B cell (primary cell): ENCODE data around the gene WWTR1. TPM values are rescaled to one million over a fixed set of nuclear protein-coding genes. Genes with fewer than 3 reads are reported as not detected.

ENCODE experiments used
- ATAC-seq: fragments of 200-7000 bp; cut with Tn5 transposase; one replicate; pipeline ENCODE4 v1.10.0; 2021; ENCODE audit warnings: low read depth, mild to moderate bottlenecking, moderate number of reproducible peaks, moderate library complexity
- CTCF ChIA-PET: fragments of 350-600 bp; sonication (Branson Sonifier 250); formaldehyde crosslinking; loops from one replicate; lab custom pipeline; 2021; ENCODE audit warnings: antibody characterized with exemption, inconsistent platforms; lab: Charles Lee
- POLR2A ChIA-PET: fragments of 350-600 bp; sonication (Branson Sonifier 250); formaldehyde crosslinking; loops from one replicate; lab custom pipeline; 2021; ENCODE audit warnings: antibody characterized with exemption; lab: Charles Lee
- DNase-seq: peaks from one replicate; pipeline ENCODE4 v3.0.0; 2013
- H2AFZ ChIP-seq: 2 replicates; pipeline ENCODE4 v1.6.1; 2012; ENCODE audit warnings: mild to moderate bottlenecking, low read depth, low read length; ENCODE audit not compliant: insufficient read depth, poor library complexity, severe bottlenecking
- H3K27ac ChIP-seq, 2 donors: 1 replicate in 1 of 2; 2 replicates in 1 of 2; pipeline ENCODE4 v1.5.1; 2012 to 2013; ENCODE audit warnings: low read length in 2 of 2, mild to moderate bottlenecking in 2 of 2, moderate library complexity in 1 of 2
- H3K27me3 ChIP-seq, 4 experiments: fragments of 200-600 bp in 1 of 4; sonication (generic) in 1 of 4; replicated peaks in 1 of 4; 1 replicate in 2 of 4; 2 replicates in 2 of 4; pipeline versions ENCODE4 v1.6.1 to v1.7.0; 2013 to 2016; ENCODE audit warnings: low read length in 3 of 4, mild to moderate bottlenecking in 2 of 4, mixed read lengths in 1 of 4, moderate library complexity in 1 of 4; ENCODE audit not compliant: insufficient read depth in 4 of 4, control insufficient read depth in 3 of 4; ENCODE audit errors: control extremely low read depth in 1 of 4
- H3K36me3 ChIP-seq, 2 experiments: replicated peaks in 1 of 2; 1 replicate in 1 of 2; 2 replicates in 1 of 2; pipeline versions ENCODE4 v1.6.1 to v1.7.1; 2013; ENCODE audit warnings: low read length in 1 of 2; ENCODE audit not compliant: insufficient read depth in 2 of 2, control insufficient read depth in 1 of 2; ENCODE audit errors: control extremely low read depth in 1 of 2, extremely low read depth in 1 of 2
- H3K4me1 ChIP-seq, 2 donors: fragments of 200-600 bp in 1 of 2; sonication (generic) in 1 of 2; 1 replicate in 1 of 2; 2 replicates in 1 of 2; pipeline versions ENCODE4 v1.5.1 to v1.6.1; 2013 to 2017; ENCODE audit warnings: low read length in 2 of 2; ENCODE audit not compliant: control insufficient read depth in 2 of 2, insufficient read depth in 2 of 2
- H3K4me2 ChIP-seq: replicated peaks from 2 replicates; pipeline ENCODE3; 2012; ENCODE audit warnings: mild to moderate bottlenecking, low read depth, low read length; ENCODE audit not compliant: poor library complexity, severe bottlenecking
- H3K4me3 ChIP-seq, 5 experiments: fragments of 200-600 bp in 1 of 5; sonication (generic) in 1 of 5; 1 replicate in 3 of 5; 2 replicates in 2 of 5; pipeline versions ENCODE4 v1.5.1 to v1.7.0; 2011 to 2016; ENCODE audit warnings: low read length in 4 of 5, mild to moderate bottlenecking in 4 of 5, low read depth in 2 of 5, control low read depth in 1 of 5, moderate library complexity in 1 of 5; ENCODE audit not compliant: insufficient read depth in 1 of 5; ENCODE audit errors: control extremely low read depth in 1 of 5, extremely low read depth in 1 of 5
- H3K79me2 ChIP-seq: fragments of 200-600 bp; sonication (generic); one replicate; pipeline ENCODE4 v1.6.0; 2016; ENCODE audit warnings: low read length; ENCODE audit not compliant: control insufficient read depth, insufficient read depth
- H3K9ac ChIP-seq: fragments of 200-600 bp; sonication (generic); 2 replicates; pipeline ENCODE4 v1.6.1; 2017; ENCODE audit warnings: mild to moderate bottlenecking, low read length, moderate library complexity
- H3K9me3 ChIP-seq, 3 donors: one replicate each; pipeline versions ENCODE4 v1.6.1 to v1.7.1; 2013; ENCODE audit warnings: low read length in 2 of 3; ENCODE audit not compliant: control insufficient read depth in 2 of 3, insufficient read depth in 1 of 3; ENCODE audit errors: control extremely low read depth in 1 of 3
- H4K20me1 ChIP-seq: 2 replicates; pipeline ENCODE4 v1.6.0; 2012; ENCODE audit warnings: mild to moderate bottlenecking, low read length; ENCODE audit not compliant: insufficient read depth, control insufficient read depth, poor library complexity, severe bottlenecking
- H3K27ac Mint-ChIP-seq: one replicate; pipeline ENCODE4 v1.8.0; 2021; ENCODE audit warnings: mixed read lengths
- H3K27me3 Mint-ChIP-seq: one replicate; pipeline ENCODE4 v1.8.0; 2021; ENCODE audit warnings: mixed read lengths
- H3K4me1 Mint-ChIP-seq: one replicate; pipeline ENCODE4 v1.8.0; 2021; ENCODE audit warnings: mixed read lengths
- H3K4me3 Mint-ChIP-seq: one replicate; pipeline ENCODE4 v1.8.0; 2021; ENCODE audit warnings: mixed read lengths
- H3K9me3 Mint-ChIP-seq: one replicate; pipeline ENCODE4 v1.8.0; 2022; ENCODE audit warnings: mixed read lengths; ENCODE audit not compliant: insufficient read depth
- CTCF ChIP-seq: fragments of 200-600 bp; IDR thresholded peaks from one replicate; pipeline ENCODE4 v1.8.0; 2022; ENCODE audit warnings: antibody characterized with exemption, mild to moderate bottlenecking
- EZH2 ChIP-seq: IDR thresholded peaks from 2 replicates; pipeline ENCODE4 v1.6.1; 2012; ENCODE audit warnings: borderline replicate concordance, low read depth, mild to moderate bottlenecking, moderate library complexity, low read length; ENCODE audit not compliant: insufficient read depth, poor library complexity, severe bottlenecking
- WGBS: methylation state at CpG from one replicate; pipeline ENCODE4 v1.1.5; 2013; ENCODE audit warnings: missing lambda C conversion rate; ENCODE audit not compliant: insufficient coverage; 5-methylcytosine and 5-hydroxymethylcytosine counted together
- intact Hi-C: fragments of 100-400 bp; cut with micrococcal nuclease; formaldehyde crosslinking; loops from one replicate; pipeline ENCODE4 v1.10.0; 2022
- polyA plus RNA-seq: library from polyadenylated mRNA; depleted of rRNA; stranded (reverse); fragments of >200 nt; gene quantifications from 2 replicates; pipeline ENCODE4 v1.2.3, GENCODE V29; 2012
- total RNA-seq, 2 donors: library from RNA; stranded (reverse); fragments of 120-200 nt in 1 of 2; gene quantifications; 1 replicate in 1 of 2; 2 replicates in 1 of 2; pipeline versions ENCODE4 v1.2.3 to v1.2.4, GENCODE V29; 2013 to 2022

WWTR1 gene
- total and polyA plus RNA-seq, 2 donors (not counting 1 experiment from before 2014, with no cell fraction given), result 0.79 to 2.3 TPM

DNA sequence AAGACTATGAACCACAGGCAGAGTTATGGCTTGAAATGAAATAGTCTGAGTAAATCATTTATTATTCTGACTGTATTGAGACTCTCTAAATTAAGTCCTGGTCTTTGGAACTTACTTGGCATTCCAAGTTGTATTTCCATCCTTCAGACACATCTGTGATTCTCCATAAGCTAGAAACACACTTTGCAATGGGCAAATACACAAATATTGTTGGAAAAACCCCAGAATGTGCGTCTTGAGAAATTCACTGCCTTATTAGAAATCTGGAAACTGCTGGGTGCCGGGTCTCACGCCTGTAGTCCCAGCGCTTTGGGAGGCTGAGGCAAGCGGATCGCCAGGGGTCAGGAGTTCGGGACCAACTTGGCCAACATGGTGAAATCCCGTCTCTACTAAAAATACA is 87.8 kb downstream of the WWTR1 start:
- H3K4me1 ChIP-seq, result no peaks in the 10 kb centered on the region
- H3K36me3 ChIP-seq, result no peaks in the 10 kb centered on the region
- DNase-seq, result no peak
- H3K27ac ChIP-seq, result no peak overlapping the region
- no peak overlapping the region for H3K27ac Mint-ChIP-seq
- H2AFZ ChIP-seq, result no peak overlapping the region
- POLR2A ChIA-PET, result no interaction called here
- H3K27me3 Mint-ChIP-seq, result no peaks in the 10 kb centered on the region
- 93% methylated on average over 7 of the region's 8 CpGs for WGBS
- H3K27me3 ChIP-seq, result no peaks in the 10 kb centered on the region
- no peak for ATAC-seq
- no peaks in the 10 kb centered on the region for H3K9me3 ChIP-seq
- intact Hi-C loops, result no loop called here
- CTCF ChIA-PET, result interaction anchor here (1.0 to 3.6 kb wide), 6 partner anchors 10 to 238 kb away, joined by 3 to 17 read pairs (median 8); no protein-coding TSS in a partner anchor
- no peaks in the 10 kb centered on the region for H4K20me1 ChIP-seq
- no peak for TF ChIP-seq EZH2
- no peak for TF ChIP-seq CTCF
- H3K4me1 Mint-ChIP-seq, result no peaks in the 10 kb centered on the region
- H3K4me3 Mint-ChIP-seq, result no peak overlapping the region
- no peak overlapping the region for H3K4me3 ChIP-seq
- H3K79me2 ChIP-seq, result no peaks in the 10 kb centered on the region
- no peak overlapping the region for H3K9ac ChIP-seq
- no peaks in the 10 kb centered on the region for H3K9me3 Mint-ChIP-seq
- H3K4me2 ChIP-seq, result no peak overlapping the region

DNA sequence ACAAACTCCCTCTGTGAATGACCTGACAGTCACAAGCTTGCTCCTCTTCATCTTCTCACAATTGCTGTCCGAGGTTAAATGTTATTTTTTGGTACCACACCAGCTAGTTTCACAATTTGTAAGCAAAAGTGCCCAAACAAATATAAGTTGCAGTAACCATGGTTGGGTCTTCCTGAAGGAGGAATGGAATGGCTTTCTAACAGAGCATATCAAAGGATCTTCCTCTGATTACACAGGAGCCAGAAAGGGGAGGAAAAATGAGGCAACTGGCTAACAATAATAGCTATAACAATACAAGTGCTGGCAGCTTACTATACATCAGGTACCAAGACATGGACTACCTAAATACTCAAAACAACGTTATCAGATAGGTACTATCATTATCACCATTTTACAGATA is 90.4 kb downstream of the WWTR1 start:
- no peaks in the 10 kb centered on the region for H3K79me2 ChIP-seq
- no peaks in the 10 kb centered on the region for H3K4me1 Mint-ChIP-seq
- no peak for TF ChIP-seq EZH2
- no peak for TF ChIP-seq CTCF
- H3K27ac Mint-ChIP-seq, result no peak overlapping the region
- H3K4me2 ChIP-seq, result no peak overlapping the region
- CTCF ChIA-PET, result interaction anchor here (1.0 to 3.6 kb wide), 3 partner anchors 11 to 291 kb away, joined by 3 to 12 read pairs (median 3); no protein-coding TSS in a partner anchor
- no peak overlapping the region for H2AFZ ChIP-seq
- no peaks in the 10 kb centered on the region for H3K27me3 Mint-ChIP-seq
- WGBS, result no CpG with 5 or more reads among the region's 2 CpGs
- H3K9me3 ChIP-seq, result no peaks in the 10 kb centered on the region
- H3K4me3 Mint-ChIP-seq, result no peak overlapping the region
- POLR2A ChIA-PET, result no interaction called here
- H4K20me1 ChIP-seq, result no peaks in the 10 kb centered on the region
- no peaks in the 10 kb centered on the region for H3K36me3 ChIP-seq
- no peak overlapping the region for H3K9ac ChIP-seq
- DNase-seq (no peak), ATAC-seq (no peak)
- H3K4me3 ChIP-seq, result no peak overlapping the region
- no peak overlapping the region for H3K27ac ChIP-seq
- H3K4me1 ChIP-seq, result no peaks in the 10 kb centered on the region
- no peaks in the 10 kb centered on the region for H3K9me3 Mint-ChIP-seq
- intact Hi-C loops, result no loop called here
- no peaks in the 10 kb centered on the region for H3K27me3 ChIP-seq
